ENCODE results near the gene ADGRG6.

DNA sequence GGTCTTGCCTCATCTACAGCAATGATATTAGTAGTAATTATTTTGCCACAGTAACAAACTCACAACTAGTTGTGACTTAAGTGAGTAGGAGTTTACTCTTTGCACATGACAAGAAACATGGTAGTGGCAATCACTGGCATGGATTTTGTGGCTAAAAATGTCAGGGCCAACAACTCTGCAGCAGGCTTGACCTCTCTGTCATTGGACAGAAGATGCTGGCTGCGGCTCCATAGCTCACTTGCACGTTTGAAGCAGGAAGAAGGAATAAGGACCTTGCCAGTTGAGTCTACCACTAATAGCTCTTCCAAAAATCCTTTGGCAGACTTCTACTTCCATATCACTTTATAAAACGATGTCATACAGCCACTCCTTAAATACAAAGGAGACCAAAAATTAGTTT, 117.3 kb downstream of the ADGRG6 start:
- no peak for TF ChIP-seq CTCF (IDR thresholded peaks at IDR 0.05)
- no peak for TF ChIP-seq POLR2A (IDR thresholded peaks at IDR 0.05)
- TF ChIP-seq EP300 (IDR thresholded peaks at IDR 0.05; ENCODE audit: low read depth), result no peak
